HepG2 (cell line): ENCODE results near the gene AKAP1.

Experiments
- ARID2 ChIP-seq: sonication (generic); formaldehyde crosslinking; IDR thresholded peaks from 2 replicates; pipeline ENCODE4 v1.8.1; 2022; ENCODE audit warnings: mild to moderate bottlenecking, missing genetic modification reagents, borderline replicate concordance
- CREB3 ChIP-seq: sonication (generic); formaldehyde crosslinking; IDR thresholded peaks from 2 replicates; pipeline ENCODE4 v1.5.0; 2020; ENCODE audit warnings: missing genetic modification reagents
- HDAC6 ChIP-seq: fragments of 200-600 bp; sonication (generic); IDR thresholded peaks from 2 replicates; pipeline ENCODE4 v1.7.0; 2017; ENCODE audit warnings: mild to moderate bottlenecking, antibody characterized with exemption, low read length, low read depth
- KLF16 ChIP-seq, 2 experiments: sonication (generic) in 1 of 2; formaldehyde crosslinking in 1 of 2; IDR thresholded peaks; 2 replicates each; pipeline versions ENCODE4 v1.6.1 to v1.8.0; 2016 to 2023; ENCODE audit warnings: missing genetic modification reagents in 2 of 2, missing compliant biosample characterization in 1 of 2
- PAF1 ChIP-seq: IDR thresholded peaks from 2 replicates; pipeline ENCODE4 v1.6.1; 2016; ENCODE audit warnings: missing genetic modification reagents, missing compliant biosample characterization
- POLR2A ChIP-seq, 2 experiments: IDR thresholded peaks; 2 replicates each; pipeline ENCODE4 v1.6.1; 2011; ENCODE audit warnings: low read depth in 2 of 2, low read length in 2 of 2, mild to moderate bottlenecking in 1 of 2, moderate library complexity in 1 of 2; ENCODE audit not compliant: insufficient read depth in 1 of 2
- RELA ChIP-seq: sonication (generic); formaldehyde crosslinking; IDR thresholded peaks from 2 replicates; pipeline ENCODE4 v1.4.0; 2020; ENCODE audit warnings: missing genetic modification reagents
- ZBTB1 ChIP-seq: sonication (generic); formaldehyde crosslinking; IDR thresholded peaks from 2 replicates; pipeline ENCODE4 v1.4.0; 2020; ENCODE audit warnings: missing genetic modification reagents, borderline replicate concordance
- ZNF367 ChIP-seq: sonication (generic); formaldehyde crosslinking; IDR thresholded peaks from 2 replicates; pipeline ENCODE4 v1.4.0; 2020; ENCODE audit warnings: missing genetic modification reagents, borderline replicate concordance
- ZNF749 ChIP-seq: sonication (generic); formaldehyde crosslinking; IDR thresholded peaks from 2 replicates; pipeline ENCODE4 v1.8.0; 2022; ENCODE audit warnings: mild to moderate bottlenecking, missing genetic modification reagents, moderate library complexity, borderline replicate concordance
- TF ChIP-seq, protein P1 (sequence below): sonication (generic); formaldehyde crosslinking; IDR thresholded peaks from 2 replicates; pipeline ENCODE4 v1.5.0; 2020; ENCODE audit warnings: mild to moderate bottlenecking, missing genetic modification reagents, moderate library complexity
- TF ChIP-seq, protein P2 (sequence below): sonication (generic); formaldehyde crosslinking; IDR thresholded peaks from 2 replicates; pipeline ENCODE4 v1.4.0; 2020; ENCODE audit warnings: missing genetic modification reagents
- TF ChIP-seq, protein P3 (sequence below): sonication (generic); formaldehyde crosslinking; IDR thresholded peaks from 2 replicates; pipeline ENCODE4 v1.4.0; 2020; ENCODE audit warnings: mild to moderate bottlenecking, missing genetic modification reagents
- TF ChIP-seq, protein P4 (sequence below): IDR thresholded peaks from 2 replicates; pipeline ENCODE4 v1.6.1; 2016; ENCODE audit warnings: low read depth, borderline replicate concordance

DNA sequence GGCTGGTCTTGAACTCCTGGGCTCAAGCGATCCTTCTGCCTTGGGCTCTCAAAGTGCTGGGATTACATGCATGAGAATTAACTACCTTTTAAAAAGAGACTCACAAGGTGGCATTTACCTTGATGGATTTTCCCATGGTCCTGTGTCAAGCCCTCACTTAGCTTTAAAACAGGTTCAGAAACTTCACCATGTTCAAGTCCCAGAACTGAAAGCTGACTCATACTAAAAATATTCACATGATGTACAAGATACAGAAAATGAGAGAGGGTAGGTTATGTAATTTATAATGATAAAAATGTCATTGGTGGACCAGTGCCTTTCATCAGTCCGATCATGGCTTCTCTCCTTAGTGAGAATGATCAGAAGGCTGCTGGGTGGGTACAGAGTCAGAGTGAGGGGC is 4.3 kb upstream of the AKAP1 start:
- TF ChIP-seq, protein P1, sequence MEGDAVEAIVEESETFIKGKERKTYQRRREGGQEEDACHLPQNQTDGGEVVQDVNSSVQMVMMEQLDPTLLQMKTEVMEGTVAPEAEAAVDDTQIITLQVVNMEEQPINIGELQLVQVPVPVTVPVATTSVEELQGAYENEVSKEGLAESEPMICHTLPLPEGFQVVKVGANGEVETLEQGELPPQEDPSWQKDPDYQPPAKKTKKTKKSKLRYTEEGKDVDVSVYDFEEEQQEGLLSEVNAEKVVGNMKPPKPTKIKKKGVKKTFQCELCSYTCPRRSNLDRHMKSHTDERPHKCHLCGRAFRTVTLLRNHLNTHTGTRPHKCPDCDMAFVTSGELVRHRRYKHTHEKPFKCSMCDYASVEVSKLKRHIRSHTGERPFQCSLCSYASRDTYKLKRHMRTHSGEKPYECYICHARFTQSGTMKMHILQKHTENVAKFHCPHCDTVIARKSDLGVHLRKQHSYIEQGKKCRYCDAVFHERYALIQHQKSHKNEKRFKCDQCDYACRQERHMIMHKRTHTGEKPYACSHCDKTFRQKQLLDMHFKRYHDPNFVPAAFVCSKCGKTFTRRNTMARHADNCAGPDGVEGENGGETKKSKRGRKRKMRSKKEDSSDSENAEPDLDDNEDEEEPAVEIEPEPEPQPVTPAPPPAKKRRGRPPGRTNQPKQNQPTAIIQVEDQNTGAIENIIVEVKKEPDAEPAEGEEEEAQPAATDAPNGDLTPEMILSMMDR (CRISPR knock-in tag), result no peak
- TF ChIP-seq CREB3 (CRISPR knock-in tag) (no peak), ARID2 (no peak), RELA (CRISPR knock-in tag) (no peak), KLF16 (CRISPR knock-in tag; IDR thresholded peaks at IDR 0.05) (no peak), ZBTB1 (CRISPR knock-in tag) (no peak), HDAC6 (no peak), PAF1 (CRISPR knock-in tag) (no peak), POLR2A (IDR thresholded peaks at IDR 0.05; ENCODE audit: insufficient read depth in 1 of 2, low read depth in 2 of 2, low read length in 2 of 2) (no peak), ZNF749 (CRISPR knock-in tag) (no peak), ZNF367 (no peak)
- TF ChIP-seq, protein P2, sequence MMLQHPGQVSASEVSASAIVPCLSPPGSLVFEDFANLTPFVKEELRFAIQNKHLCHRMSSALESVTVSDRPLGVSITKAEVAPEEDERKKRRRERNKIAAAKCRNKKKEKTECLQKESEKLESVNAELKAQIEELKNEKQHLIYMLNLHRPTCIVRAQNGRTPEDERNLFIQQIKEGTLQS, result no peak
- TF ChIP-seq, protein P3, sequence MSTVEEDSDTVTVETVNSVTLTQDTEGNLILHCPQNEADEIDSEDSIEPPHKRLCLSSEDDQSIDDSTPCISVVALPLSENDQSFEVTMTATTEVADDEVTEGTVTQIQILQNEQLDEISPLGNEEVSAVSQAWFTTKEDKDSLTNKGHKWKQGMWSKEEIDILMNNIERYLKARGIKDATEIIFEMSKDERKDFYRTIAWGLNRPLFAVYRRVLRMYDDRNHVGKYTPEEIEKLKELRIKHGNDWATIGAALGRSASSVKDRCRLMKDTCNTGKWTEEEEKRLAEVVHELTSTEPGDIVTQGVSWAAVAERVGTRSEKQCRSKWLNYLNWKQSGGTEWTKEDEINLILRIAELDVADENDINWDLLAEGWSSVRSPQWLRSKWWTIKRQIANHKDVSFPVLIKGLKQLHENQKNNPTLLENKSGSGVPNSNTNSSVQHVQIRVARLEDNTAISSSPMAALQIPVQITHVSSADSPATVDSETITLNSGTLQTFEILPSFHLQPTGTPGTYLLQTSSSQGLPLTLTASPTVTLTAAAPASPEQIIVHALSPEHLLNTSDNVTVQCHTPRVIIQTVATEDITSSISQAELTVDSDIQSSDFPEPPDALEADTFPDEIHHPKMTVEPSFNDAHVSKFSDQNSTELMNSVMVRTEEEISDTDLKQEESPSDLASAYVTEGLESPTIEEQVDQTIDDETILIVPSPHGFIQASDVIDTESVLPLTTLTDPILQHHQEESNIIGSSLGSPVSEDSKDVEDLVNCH (CRISPR knock-in tag), result no peak
- TF ChIP-seq, protein P4, sequence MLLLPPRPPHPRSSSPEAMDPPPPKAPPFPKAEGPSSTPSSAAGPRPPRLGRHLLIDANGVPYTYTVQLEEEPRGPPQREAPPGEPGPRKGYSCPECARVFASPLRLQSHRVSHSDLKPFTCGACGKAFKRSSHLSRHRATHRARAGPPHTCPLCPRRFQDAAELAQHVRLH, result no peak
